ENCODE results near the gene TMEM89.

Gene TMEM89

DNA sequence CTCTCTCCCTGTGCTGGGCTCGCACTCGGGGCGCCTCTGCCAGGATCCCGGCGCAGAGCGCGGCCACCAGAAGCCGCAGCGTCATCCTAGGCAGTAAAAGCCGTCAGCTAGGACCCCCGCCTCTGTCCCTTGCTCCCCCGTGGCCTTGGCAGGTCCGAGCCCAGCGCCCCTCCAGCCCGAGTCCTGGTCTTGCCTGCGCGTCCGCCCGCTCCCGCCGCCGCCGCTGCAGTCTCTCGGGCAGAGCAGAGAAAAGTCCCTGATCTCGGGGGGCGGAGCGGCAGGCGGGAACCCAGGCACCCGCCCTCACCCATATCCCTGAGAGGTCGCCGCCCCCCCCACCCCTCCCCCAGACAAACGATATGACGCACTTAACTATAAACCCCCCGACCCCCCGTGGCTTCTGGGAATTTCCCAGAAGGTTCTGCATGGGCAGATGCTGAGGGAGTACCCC is 26.5 kb downstream of the TMEM89 start, which contains the start of gene COL7A1:
Gene COL7A1 (minus strand): TSS at position 255 of the 451 bp plus-strand sequence. CDS start 170 bp downstream, at position 85.
- DNase-seq = no peak
- in situ Hi-C loops (cut with MboI; ENCODE audit: low pct_unique_long_range_greater_than_20kb, low sequenced_read_pairs) = no loop called here

DNA sequence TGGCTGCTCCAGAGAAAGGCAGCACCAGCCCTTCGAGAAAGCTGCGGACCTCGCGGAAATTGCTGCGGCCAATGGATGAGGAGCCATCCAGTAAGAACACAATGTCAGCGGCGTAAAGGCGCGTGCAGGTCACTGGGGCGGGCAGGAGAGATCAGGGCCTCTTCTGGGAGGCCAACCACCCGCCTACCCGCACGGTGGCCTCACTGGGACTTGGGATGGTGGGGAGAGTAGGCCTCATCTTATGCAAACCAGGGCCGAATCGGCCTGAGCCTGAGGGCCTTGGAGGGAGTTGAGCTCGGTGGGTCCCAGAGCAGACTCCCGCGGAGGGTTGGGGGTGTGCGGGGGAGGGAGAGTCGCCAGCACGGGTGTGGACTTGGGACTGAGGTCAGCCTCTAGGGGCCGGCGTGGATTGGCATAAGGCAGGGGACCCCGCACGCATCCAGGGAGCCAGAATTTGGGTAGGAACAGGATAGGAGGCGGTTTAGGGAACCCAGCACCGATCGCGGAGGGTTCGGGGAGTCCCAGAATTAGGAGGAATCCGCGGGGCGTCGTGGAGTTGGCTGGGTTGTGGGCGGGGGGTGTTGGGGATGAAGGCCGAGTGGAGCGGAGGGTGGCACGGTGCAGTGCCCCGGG is 27.0 kb downstream of the TMEM89 start:
- DNase-seq = no peak
- in situ Hi-C loops (cut with MboI; ENCODE audit: low pct_unique_long_range_greater_than_20kb, low sequenced_read_pairs) = no loop called here

DNA sequence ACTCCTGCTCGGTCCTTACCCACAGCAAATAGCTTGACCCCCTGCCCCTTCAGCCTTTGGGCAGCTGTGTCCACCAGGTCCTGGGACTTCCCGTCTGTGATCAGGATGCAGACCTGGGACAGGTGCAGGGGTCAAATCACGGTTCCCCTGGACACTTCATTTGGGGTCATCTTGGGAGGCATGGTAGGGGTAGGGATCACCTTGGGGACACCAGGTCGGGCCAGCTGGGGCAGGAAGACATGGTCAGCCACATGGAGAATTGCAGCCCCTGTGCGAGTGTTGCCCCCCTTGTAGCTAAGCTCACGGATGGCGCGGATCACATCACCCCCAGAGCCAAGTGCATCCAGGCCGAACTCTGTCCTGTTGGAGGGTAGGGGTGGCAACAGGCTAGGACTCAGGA is 28.2 kb downstream of the TMEM89 start:
- no peak for DNase-seq
- in situ Hi-C loops (cut with MboI; ENCODE audit: low pct_unique_long_range_greater_than_20kb, low sequenced_read_pairs) = no loop called here

DNA sequence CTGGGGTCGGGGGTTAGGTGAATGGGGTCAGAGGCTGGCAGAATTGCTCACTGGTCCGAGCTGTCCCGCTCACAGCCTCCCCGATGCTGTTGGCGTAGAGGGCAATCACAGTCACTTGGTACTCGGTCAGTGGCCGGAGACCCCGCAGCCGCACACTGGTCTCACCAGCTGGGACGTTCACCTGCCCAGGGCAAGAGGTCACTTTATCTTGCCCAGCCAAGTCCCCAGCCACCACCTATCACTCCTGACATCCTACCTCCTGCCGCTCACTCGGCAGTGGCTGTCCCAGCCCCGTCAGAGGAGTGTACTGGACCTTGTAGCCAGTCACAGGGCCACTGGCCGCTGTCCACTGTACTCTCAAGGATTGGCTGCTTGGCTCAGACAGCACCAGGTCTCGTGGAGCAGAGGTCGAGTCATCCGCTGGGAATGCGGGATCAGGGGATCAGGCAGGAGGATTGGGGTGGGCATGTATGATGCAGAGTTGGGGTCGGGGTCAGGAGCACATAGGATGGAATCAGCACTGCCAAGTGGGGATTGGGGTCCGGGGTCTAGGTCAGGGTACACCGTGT is 29.0 kb downstream of the TMEM89 start:
- in situ Hi-C loops (cut with MboI; ENCODE audit: low pct_unique_long_range_greater_than_20kb, low sequenced_read_pairs) = no loop called here
- DNase-seq = no peak

DNA sequence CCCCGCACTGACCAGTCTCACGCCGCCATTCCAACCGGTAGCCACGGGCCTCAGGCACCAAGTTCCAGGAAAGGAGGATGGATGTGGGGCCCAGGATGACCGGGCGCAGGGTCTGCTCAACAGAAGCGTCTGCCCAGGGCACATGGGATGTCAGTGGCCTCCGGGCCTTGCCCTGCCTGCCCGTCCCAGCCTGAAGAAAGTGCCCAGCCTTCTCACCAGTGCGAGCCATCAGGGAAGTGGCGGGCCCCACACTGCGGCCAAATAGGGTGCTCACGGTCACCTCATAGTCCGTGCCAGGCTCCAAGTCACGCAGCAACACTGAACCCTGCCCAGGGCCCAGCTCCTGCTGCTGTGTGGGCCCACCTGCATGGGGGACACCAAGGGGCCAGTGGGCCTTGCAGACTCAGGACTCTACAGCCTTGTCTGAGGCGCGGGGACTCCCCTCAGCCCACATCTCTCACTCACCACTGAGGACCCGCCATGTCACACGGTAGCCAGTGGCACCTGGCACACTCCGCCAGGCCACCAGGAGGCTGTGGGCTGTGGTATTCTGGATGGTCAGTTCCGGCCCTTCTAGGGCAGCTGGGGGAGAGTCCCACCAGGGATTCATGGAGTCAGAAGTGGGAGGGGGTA is 29.6 kb downstream of the TMEM89 start:
- in situ Hi-C loops (cut with MboI; ENCODE audit: low pct_unique_long_range_greater_than_20kb, low sequenced_read_pairs) = no loop called here
- no peak for DNase-seq

DNA sequence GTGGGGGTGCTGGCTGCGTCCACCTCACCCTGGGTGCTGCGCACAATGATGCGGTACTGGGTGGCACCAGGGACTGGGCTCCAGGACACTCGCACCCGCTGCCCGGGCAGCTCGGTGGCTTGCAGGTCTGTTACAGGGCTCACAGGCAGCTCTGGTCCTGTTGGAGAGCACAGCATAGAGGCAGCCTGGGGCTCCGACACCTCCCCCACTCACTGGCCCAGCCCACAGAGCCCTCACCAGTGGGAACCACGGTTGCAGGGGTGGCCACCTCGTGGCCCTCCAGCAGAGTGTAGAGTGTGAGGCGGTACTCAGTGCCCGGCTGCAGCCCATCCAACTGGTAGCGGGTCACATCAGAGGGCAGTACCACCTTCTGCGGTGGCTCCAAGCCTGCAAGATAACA is 30.1 kb downstream of the TMEM89 start:
- in situ Hi-C loops (cut with MboI; ENCODE audit: low pct_unique_long_range_greater_than_20kb, low sequenced_read_pairs) = no loop called here
- no peak for DNase-seq

DNA sequence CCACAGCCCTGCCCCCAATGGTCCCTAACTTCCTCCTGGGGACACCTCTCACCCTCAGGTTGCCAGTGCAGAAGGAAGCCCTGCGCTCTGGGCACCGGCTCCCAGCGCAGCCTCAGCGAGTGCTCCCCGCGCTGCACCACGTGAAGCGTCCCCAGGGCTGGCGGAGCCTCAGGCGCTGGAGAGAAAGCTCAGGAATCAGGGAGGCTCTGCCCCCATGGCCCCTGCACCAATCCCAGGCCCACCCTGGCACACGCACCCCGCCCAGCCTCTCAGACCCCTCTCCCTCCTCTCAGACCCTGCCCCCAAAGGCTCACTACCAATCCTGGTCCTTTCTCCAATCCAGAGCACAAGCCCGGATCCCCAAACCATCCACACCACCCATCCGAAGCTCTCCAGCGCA is 33.3 kb downstream of the TMEM89 start:
- in situ Hi-C loops (cut with MboI; ENCODE audit: low pct_unique_long_range_greater_than_20kb, low sequenced_read_pairs) = no loop called here

DNA sequence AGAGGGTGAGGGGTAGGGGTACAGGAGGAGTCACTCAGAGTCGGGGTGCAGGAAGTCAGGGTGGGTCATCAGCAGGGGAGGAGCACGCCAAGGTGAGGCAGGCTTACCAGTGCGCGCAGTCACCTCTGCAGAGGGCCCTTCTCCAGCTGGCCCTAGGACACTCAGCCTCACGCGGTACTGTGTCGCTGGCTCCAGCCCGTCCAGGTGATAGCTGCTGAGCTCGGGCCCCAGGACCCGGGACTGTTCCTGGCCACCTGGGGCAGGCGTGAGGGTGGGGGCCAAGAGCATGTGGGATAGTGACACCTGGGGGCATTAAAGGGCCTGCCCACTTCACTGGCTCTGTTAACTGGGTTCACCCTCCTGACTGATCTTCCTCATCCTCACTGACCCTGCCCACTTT is 33.9 kb downstream of the TMEM89 start:
- in situ Hi-C loops (cut with MboI; ENCODE audit: low pct_unique_long_range_greater_than_20kb, low sequenced_read_pairs) = no loop called here
- no peak for DNase-seq

More for the DNA sequence above, 33.3 kb downstream of the TMEM89 start:
- no peak for DNase-seq

DNA sequence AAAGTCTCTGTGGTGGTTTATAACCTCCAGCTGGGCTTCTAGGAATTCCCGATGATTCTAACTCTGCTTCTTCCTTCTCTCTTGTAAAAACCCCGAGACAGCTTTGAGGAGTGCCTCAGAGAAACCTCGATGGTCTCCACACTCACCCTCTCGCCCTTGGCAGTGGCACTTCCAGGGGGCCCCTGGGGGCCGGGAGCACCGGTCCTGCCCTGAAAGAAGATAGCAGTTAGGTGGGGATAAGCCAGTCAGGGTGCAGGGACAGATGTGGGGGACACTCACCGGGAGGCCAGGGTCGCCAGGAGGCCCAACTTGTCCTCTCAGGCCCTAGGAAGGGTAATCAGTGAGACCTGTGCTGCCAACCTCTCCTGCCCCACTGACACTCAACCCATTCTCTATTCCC is 36.2 kb downstream of the TMEM89 start:
- in situ Hi-C loops (cut with MboI; ENCODE audit: low pct_unique_long_range_greater_than_20kb, low sequenced_read_pairs) = no loop called here

DNA sequence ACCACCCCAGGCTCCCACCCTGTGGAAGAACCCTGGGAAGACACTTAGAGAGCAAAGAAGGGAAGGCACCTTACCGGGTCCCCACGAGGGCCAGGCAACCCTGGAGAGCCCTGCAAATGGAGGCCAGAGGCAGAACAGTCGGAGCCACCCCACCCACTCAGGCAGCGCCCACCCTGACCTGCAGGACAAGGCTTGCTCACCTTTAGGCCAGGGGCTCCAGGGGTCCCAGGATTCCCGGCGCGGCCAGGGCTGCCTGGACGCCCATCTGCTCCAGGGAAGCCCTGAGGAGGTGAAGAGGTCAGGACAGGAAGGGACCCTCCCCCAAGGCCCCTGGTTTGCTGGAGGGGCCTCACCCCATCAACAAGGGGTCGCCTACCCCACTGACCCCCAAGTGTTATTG is 36.7 kb downstream of the TMEM89 start:
- in situ Hi-C loops (cut with MboI; ENCODE audit: low pct_unique_long_range_greater_than_20kb, low sequenced_read_pairs) = no loop called here
- no peak for DNase-seq

More for the DNA sequence above, 36.2 kb downstream of the TMEM89 start:
- DNase-seq = no peak

DNA sequence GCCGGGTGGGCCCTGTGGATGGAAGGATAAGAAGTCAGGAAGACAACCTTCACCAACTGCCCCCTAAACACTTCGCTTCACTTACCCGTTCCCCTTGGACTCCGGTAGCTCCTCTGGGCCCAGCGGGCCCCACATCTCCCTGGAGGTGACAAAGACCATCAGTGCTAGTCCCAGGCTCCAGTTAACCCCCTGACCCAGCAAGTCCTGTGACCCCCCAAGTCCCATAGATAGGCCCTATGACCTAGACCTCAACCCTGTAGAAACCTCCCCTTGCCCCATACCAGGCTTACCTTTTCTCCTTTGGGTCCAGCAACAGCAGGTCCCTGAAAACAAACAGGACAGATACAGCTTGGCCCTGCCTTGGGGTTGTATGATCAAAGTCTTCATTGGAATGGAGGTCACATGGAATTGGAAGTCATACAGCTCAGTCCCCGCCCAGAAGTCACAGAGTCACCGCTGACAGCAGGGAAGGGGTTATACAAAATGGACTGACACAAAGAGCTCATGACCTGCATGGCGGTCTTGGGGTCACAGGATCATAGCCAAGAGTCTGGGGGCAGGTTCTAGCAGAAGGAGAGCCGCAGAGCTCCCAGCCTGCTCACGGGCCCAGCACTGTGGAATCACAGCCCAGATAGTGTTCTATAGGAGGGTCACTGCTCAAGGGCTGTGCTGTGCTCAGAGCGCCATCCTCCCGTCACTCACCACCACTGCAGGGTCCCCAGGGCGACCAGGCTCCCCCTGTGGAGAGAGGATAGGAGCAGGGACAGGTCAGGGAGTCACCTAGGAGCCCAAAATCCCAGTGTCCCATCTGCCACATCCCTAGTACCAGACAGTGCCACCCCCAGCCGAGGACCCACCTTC is 39.7 kb downstream of the TMEM89 start:
- no peak for DNase-seq
- in situ Hi-C loops (cut with MboI; ENCODE audit: low pct_unique_long_range_greater_than_20kb, low sequenced_read_pairs) = no loop called here

DNA sequence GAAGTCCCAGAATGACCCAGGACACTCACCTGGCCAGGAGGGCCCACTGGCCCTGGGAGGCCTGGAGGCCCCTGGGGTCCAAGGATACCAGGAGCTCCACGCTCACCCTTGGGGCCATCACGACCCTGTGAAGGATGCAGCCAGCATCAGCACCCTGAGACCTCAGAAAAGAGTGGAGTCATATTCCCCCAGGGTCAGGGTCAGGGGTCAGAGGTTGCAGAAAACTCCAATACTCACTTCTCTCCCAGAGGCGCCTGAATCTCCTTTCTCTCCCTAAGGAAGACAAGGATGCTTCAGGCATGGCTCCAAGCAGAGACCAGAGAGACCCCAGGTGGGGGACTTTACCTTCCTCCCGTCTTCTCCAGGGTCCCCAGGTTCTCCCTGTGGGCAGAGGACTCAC is 44.9 kb downstream of the TMEM89 start:
- in situ Hi-C loops (cut with MboI; ENCODE audit: low pct_unique_long_range_greater_than_20kb, low sequenced_read_pairs) = no loop called here

DNA sequence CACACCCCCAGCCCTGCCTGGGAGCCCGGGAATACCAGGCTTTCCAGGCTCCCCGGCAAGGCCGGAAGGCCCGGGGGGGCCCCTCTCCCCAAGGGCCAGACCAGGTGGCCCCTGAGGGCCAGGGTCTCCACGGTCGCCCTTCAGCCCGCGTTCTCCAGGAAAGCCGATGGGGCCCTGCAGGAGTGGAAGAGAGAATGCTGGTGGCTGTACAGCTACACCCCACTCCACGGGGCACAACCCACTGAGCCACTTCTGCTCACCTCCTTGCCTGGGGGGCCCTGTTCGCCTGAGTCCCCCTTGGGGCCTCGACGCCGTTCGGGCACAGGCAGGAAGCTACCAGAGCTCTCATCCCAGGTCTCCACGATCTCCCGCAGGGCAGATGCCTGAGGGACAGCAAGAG is 46.2 kb downstream of the TMEM89 start:
- no peak for DNase-seq
- in situ Hi-C loops (cut with MboI; ENCODE audit: low pct_unique_long_range_greater_than_20kb, low sequenced_read_pairs) = no loop called here

More for the DNA sequence above, 44.9 kb downstream of the TMEM89 start:
- DNase-seq = no peak

DNA sequence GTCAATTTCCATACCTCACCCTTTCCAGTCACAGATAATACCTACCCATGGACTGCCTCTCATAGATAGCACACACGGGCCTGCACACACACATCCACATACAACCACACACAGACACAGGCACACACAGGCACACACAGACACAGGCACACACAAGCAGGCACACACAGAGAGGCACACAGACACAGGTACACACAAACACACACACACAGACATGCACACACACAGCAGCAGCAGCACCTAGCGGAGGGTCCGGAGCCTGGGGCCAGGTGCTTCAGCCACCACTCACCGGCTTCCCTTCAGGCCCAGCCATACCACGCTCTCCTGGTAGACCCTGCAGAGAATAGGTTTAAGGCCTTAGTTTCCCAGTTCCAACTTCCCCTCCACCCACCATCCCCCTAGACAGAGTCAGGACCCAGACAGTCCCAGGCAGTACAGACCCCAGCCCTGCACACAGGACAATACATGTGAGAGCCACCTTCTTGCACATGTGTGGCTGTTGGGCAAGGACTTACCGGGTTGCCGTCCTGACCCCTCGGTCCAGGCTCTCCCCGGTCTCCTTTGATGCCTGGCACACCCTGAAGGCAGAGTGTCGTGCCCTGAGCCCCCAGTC is 47.5 kb downstream of the TMEM89 start:
- in situ Hi-C loops (cut with MboI; ENCODE audit: low pct_unique_long_range_greater_than_20kb, low sequenced_read_pairs) = no loop called here
- no peak for DNase-seq

DNA sequence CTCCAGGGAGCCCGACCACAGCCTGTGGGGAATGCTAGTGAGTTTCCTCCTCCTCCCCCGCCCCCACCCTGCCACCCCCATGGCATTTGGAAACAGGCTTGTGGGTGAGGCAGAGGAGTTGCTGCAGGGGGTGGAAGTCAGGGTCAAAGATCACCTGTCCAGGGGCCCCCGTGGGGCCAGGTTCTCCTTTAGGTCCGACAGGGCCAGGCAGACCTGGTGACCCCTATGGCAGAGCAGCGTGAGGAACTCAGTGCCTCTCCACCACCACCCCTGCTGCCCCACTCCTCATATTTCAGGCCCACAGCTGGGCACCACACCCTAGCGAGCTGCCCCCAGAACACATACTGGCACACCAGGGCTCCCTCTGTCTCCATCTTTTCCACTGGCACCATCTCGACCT is 49.1 kb downstream of the TMEM89 start:
- DNase-seq = no peak

DNA sequence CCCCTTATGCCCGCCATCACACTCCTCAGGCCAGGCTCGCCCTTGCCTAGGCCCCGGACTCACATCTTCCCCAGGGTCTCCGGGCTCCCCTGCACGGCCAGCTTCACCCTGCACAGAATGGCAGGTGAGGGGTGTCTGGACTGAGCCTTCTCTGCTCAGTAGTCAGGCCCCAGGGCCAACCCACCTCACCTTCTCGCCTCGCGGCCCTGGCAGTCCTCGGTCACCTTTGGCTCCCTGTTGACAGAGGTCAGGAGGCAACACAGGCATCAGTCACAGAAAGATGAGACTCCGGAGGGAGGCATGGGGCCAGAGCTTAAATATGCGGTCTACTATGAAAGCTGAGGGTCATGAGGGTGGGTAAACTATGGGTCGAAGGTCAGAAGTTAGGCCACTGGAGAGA is 49.6 kb downstream of the TMEM89 start:
- in situ Hi-C loops (cut with MboI; ENCODE audit: low pct_unique_long_range_greater_than_20kb, low sequenced_read_pairs) = no loop called here

More for the DNA sequence above, 49.1 kb downstream of the TMEM89 start:
- in situ Hi-C loops (cut with MboI; ENCODE audit: low pct_unique_long_range_greater_than_20kb, low sequenced_read_pairs) = no loop called here

More for the DNA sequence above, 49.6 kb downstream of the TMEM89 start:
- DNase-seq = no peak

All from KBM-7 (cell line).